CD4-positive, alpha-beta T cell (primary cell): Measurements from ENCODE around the gene SLC66A3. TPM values are rescaled to one million over a fixed set of nuclear protein-coding genes. Genes with fewer than 3 reads are reported as not detected.

Experiments
- ATAC-seq: fragments of 200-7000 bp; cut with Tn5 transposase; one replicate; pipeline ENCODE4 v1.10.0; 2022; ENCODE audit warnings: mild to moderate bottlenecking; ENCODE audit not compliant: poor library complexity
- CTCF ChIA-PET: fragments of 350-600 bp; sonication (Branson Sonifier 250); formaldehyde crosslinking; loops from one replicate; lab custom pipeline; 2021; ENCODE audit warnings: antibody characterized with exemption, inconsistent platforms; lab: Charles Lee
- POLR2A ChIA-PET: fragments of 350-600 bp; sonication (Branson Sonifier 250); formaldehyde crosslinking; loops from one replicate; lab custom pipeline; 2021; ENCODE audit warnings: antibody characterized with exemption, inconsistent platforms; lab: Charles Lee
- DNase-seq, 14 experiments: peaks; one replicate each; pipeline ENCODE4 v3.0.0-alpha.2; 2013 to 2020; ENCODE audit warnings: mixed read lengths in 2 of 14
- H3K27ac ChIP-seq, 2 donors: one replicate each; pipeline versions ENCODE4 v1.5.1 to v1.7.0; 2013; ENCODE audit warnings: low read length in 2 of 2, low read depth in 1 of 2, mild to moderate bottlenecking in 1 of 2
- H3K27me3 ChIP-seq, 2 experiments: 1 replicate in 1 of 2; 2 replicates in 1 of 2; pipeline versions ENCODE4 v1.6.1 to v1.7.0; 2013; ENCODE audit warnings: low read length in 2 of 2, control low read depth in 1 of 2, mild to moderate bottlenecking in 1 of 2, moderate library complexity in 1 of 2; ENCODE audit not compliant: insufficient read depth in 2 of 2, control insufficient read depth in 1 of 2
- H3K36me3 ChIP-seq: one replicate; pipeline ENCODE4 v1.6.1; 2013; ENCODE audit warnings: low read length, control low read depth; ENCODE audit not compliant: insufficient read depth
- H3K4me1 ChIP-seq: one replicate; pipeline ENCODE4 v1.6.1; 2013; ENCODE audit warnings: low read length, control low read depth; ENCODE audit not compliant: insufficient read depth
- H3K4me3 ChIP-seq: one replicate; pipeline ENCODE4 v1.5.1; 2013; ENCODE audit warnings: mild to moderate bottlenecking, low read length, moderate library complexity
- H3K9me3 ChIP-seq, 2 experiments: 1 replicate in 1 of 2; 2 replicates in 1 of 2; pipeline versions ENCODE4 v1.6.1 to v1.7.0; 2013; ENCODE audit warnings: low read length in 2 of 2, mild to moderate bottlenecking in 2 of 2, control low read depth in 1 of 2, moderate library complexity in 1 of 2; ENCODE audit not compliant: control insufficient read depth in 1 of 2, insufficient read depth in 1 of 2
- H3K27ac Mint-ChIP-seq: one replicate; pipeline ENCODE4 v1.8.0; 2020; ENCODE audit warnings: mixed read lengths
- H3K27me3 Mint-ChIP-seq: one replicate; pipeline ENCODE4 v1.8.0; 2021; ENCODE audit warnings: mixed read lengths
- H3K36me3 Mint-ChIP-seq: one replicate; pipeline ENCODE4 v1.8.0; 2021; ENCODE audit warnings: low read depth, mixed read lengths
- H3K4me1 Mint-ChIP-seq: one replicate; pipeline ENCODE4 v1.8.0; 2021; ENCODE audit warnings: low read depth, mixed read lengths
- H3K4me3 Mint-ChIP-seq: one replicate; pipeline ENCODE4 v1.8.0; 2020; ENCODE audit warnings: mild to moderate bottlenecking, mixed read lengths
- H3K9me3 Mint-ChIP-seq: one replicate; pipeline ENCODE4 v1.8.0; 2020; ENCODE audit warnings: mixed read lengths
- CTCF ChIP-seq: fragments of 200-600 bp; IDR thresholded peaks from one replicate; pipeline ENCODE4 v1.8.0; 2022; ENCODE audit warnings: antibody characterized with exemption, mild to moderate bottlenecking
- intact Hi-C, 2 experiments: fragments of 100-400 bp; cut with DNase I in 1 of 2; cut with micrococcal nuclease in 1 of 2; formaldehyde crosslinking; loops; one replicate each; pipeline versions ENCODE4 v1.15.1 to v1.9.0; 2023 to 2025; cut with DNase I, micrococcal nuclease
- total RNA-seq, 174 experiments: library from RNA in 2 of 174; stranded (reverse) in 2 of 174; gene quantifications; one replicate each; pipeline ENCODE4 v1.2.3 and lab custom pipeline; 2021 to 2026

SLC66A3 gene
- total RNA-seq, 2 experiments from 2014 or later: 6.9 to 7.3 TPM

- Mint-ChIP-seq H3K4me1 (peaks cover 37% of the 10 kb centered on the region), H3K27ac (no peak overlapping the region), H3K27me3 (no peaks in the 10 kb centered on the region), H3K36me3 (no peaks in the 10 kb centered on the region), H3K9me3 (no peaks in the 10 kb centered on the region), H3K4me3 (peak overlapping the region; percentile 81)
- ChIA-PET CTCF (interaction anchor here (1.0 to 1.2 kb wide), 2 partner anchors 24 kb away, joined by 3 to 7 read pairs; a partner anchor contains a TSS), POLR2A (interaction anchor here (1.1 to 3.5 kb wide), 2 partner anchors 25 to 347 kb away, joined by 3 to 64 read pairs; a partner anchor contains a TSS)
- intact Hi-C loops: loop anchor here (5.0 to 10.0 kb wide), 4 partner anchors 188 to 618 kb away; partner anchors contain the start of genes LPIN1 (in 1 of the 2), NOL10 (in 1 of the 2) and ROCK2 (in 1 of the 2)
- Histone ChIP-seq H3K9me3 (no peaks in the 10 kb centered on the region), H3K36me3 (no peaks in the 10 kb centered on the region), H3K4me1 (peaks cover 47% of the 10 kb centered on the region), H3K4me3 (peak overlapping the region; percentile 74), H3K27ac (no peak overlapping the region), H3K27me3 (no peaks in the 10 kb centered on the region)
- no peak for TF ChIP-seq CTCF
- no peak for ATAC-seq
- DNase-seq: peak in 1 of 14 experiments; percentile 41
Observed at GRCh38 chr2:11156396-11157075, 1.3 kb downstream of the SLC66A3 start.

- ATAC-seq: no peak
- H3K4me1 ChIP-seq: peaks cover 50% of the 10 kb centered on the region
- H3K9me3 Mint-ChIP-seq: no peaks in the 10 kb centered on the region
- H3K36me3 ChIP-seq: peaks cover under 1% of the 10 kb centered on the region
- no peak overlapping the region for H3K27ac ChIP-seq
- H3K9me3 ChIP-seq: no peaks in the 10 kb centered on the region
- no peaks in the 10 kb centered on the region for H3K27me3 ChIP-seq
- H3K4me1 Mint-ChIP-seq: peaks cover 37% of the 10 kb centered on the region
- POLR2A ChIA-PET: no interaction called here
- no peak for TF ChIP-seq CTCF
- no peak overlapping the region for H3K4me3 ChIP-seq
- no peak for DNase-seq
- intact Hi-C loops: loop anchor here (5.0 to 10.0 kb wide), 4 partner anchors 188 to 618 kb away; partner anchors contain the start of genes LPIN1 (in 1 of the 2), NOL10 (in 1 of the 2) and ROCK2 (in 1 of the 2)
- peak overlapping the region; percentile 81 for H3K4me3 Mint-ChIP-seq
- no peaks in the 10 kb centered on the region for H3K36me3 Mint-ChIP-seq
- CTCF ChIA-PET: interaction anchor here (1.0 kb wide), 1 partner anchor 25 kb away, joined by 3 read pairs; a partner anchor contains a TSS
- no peak overlapping the region for H3K27ac Mint-ChIP-seq
- no peaks in the 10 kb centered on the region for H3K27me3 Mint-ChIP-seq
Observed at GRCh38 chr2:11157296-11157695, 2.0 kb downstream of the SLC66A3 start.

GRCh38 chr2:11157731-11158130, 2.5 kb downstream of the SLC66A3 start:
- ChIA-PET POLR2A (no interaction called here), CTCF (no interaction called here)
- H3K9me3 ChIP-seq: no peaks in the 10 kb centered on the region
- H3K27me3 ChIP-seq: no peaks in the 10 kb centered on the region
- ATAC-seq (no peak), DNase-seq (no peak)
- no peak for TF ChIP-seq CTCF
- H3K36me3 ChIP-seq: peaks cover 2% of the 10 kb centered on the region
- intact Hi-C loops: loop anchor here (5.0 to 10.0 kb wide), 4 partner anchors 187 to 617 kb away; partner anchors contain the start of genes LPIN1 (in 1 of the 2), NOL10 (in 1 of the 2) and ROCK2 (in 1 of the 2)
- H3K9me3 Mint-ChIP-seq: no peaks in the 10 kb centered on the region
- no peaks in the 10 kb centered on the region for H3K36me3 Mint-ChIP-seq
- H3K27me3 Mint-ChIP-seq: no peaks in the 10 kb centered on the region
- H3K4me3 ChIP-seq: no peak overlapping the region
- no peak overlapping the region for H3K27ac Mint-ChIP-seq
- H3K4me3 Mint-ChIP-seq: peak overlapping the region; percentile 67
- H3K4me1 Mint-ChIP-seq: peaks cover 37% of the 10 kb centered on the region
- H3K27ac ChIP-seq: no peak overlapping the region
- peaks cover 50% of the 10 kb centered on the region for H3K4me1 ChIP-seq
